GM12864 (cell line): ENCODE results near the gene COLQ.
A peak's percentile ranks its signal among the peaks of the same experiment; 100 is the strongest.
"Not testable (repeated sequence)": the region's sequence is repeated elsewhere in the genome, so short reads cannot be mapped to it uniquely, and the experiment has no call there.

ENCODE experiments used
- DNase-seq: peaks from one replicate; pipeline ENCODE4 v3.0.0-alpha.2; 2011; ENCODE audit warnings: low read depth
- H3K4me3 ChIP-seq: 2 replicates; pipeline ENCODE4 v1.5.1; 2011; ENCODE audit warnings: mild to moderate bottlenecking, low read depth, low read length, control low read depth
- TF ChIP-seq, protein P1 (sequence below): IDR thresholded peaks from 2 replicates; pipeline ENCODE4 v1.5.1; 2011; ENCODE audit warnings: low read depth, mild to moderate bottlenecking, moderate library complexity, low read length, control low read depth, inconsistent platforms; ENCODE audit errors: missing control alignments

COLQ gene

DNA sequence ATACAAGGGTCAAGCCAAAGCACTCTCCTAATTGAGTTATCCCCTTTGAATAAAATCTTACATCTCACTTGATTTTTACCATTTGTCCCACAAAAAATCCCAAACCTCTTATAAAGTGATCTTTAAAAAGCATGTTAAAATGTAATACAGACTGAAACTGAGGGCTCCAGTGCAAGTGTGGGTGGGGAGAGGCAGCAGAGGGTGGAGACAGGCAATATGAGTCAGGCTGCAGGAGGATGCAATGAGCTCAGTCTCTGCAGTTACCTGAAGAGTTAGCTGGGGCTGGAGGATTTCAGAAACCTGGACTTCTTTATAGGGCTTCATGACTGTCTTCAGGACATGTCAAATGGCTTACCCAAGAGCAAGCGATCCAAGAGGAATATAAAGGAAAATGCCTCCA is 14.2 kb upstream of the COLQ start:
- DNase-seq: no peak
- TF ChIP-seq, protein P1, sequence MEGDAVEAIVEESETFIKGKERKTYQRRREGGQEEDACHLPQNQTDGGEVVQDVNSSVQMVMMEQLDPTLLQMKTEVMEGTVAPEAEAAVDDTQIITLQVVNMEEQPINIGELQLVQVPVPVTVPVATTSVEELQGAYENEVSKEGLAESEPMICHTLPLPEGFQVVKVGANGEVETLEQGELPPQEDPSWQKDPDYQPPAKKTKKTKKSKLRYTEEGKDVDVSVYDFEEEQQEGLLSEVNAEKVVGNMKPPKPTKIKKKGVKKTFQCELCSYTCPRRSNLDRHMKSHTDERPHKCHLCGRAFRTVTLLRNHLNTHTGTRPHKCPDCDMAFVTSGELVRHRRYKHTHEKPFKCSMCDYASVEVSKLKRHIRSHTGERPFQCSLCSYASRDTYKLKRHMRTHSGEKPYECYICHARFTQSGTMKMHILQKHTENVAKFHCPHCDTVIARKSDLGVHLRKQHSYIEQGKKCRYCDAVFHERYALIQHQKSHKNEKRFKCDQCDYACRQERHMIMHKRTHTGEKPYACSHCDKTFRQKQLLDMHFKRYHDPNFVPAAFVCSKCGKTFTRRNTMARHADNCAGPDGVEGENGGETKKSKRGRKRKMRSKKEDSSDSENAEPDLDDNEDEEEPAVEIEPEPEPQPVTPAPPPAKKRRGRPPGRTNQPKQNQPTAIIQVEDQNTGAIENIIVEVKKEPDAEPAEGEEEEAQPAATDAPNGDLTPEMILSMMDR: no peak
- H3K4me3 ChIP-seq: no peak overlapping the region

DNA sequence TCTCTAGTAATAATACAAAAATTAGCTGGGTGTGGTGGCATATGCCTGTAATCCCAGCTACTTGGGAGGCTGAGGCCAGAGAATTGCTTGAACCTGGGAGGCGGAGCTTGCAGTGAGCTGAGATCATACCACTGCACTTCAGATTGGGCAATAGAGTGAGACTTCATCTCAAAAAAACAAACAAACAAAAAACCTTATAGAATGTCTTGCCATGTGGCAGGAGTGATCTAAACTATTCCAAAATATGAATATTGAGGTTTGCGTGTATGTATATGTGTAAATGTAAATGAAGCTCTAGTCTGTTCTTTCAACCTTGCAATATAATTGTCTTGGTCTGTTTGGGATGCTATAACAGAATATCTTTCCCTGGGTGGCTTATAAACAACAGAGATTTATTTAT is 11.1 kb upstream of the COLQ start:
- DNase-seq, H3K4me3 ChIP-seq: not testable (repeated sequence)

DNA sequence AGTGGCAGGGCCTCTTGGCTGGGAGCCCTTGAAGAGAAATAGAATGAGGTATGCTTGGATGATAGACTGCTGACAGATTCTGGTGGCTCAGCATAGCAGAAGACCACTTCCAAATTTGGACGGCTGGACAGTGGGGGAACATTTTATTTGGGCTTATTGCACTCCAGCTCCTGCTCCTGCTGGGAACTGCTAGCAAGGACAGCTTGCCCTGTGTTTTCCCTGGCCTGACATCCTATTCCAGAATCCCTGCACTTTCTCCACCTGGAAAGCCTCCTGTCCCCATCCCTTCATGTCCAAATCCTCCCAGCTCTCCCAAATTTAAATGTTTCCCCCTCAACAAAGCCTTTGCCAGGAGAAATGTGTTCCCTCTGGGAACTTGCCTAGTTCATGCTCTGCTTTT is 9.8 kb upstream of the COLQ start:
- DNase-seq: no peak
- TF ChIP-seq, protein P1: no peak
- no peak overlapping the region for H3K4me3 ChIP-seq

DNA sequence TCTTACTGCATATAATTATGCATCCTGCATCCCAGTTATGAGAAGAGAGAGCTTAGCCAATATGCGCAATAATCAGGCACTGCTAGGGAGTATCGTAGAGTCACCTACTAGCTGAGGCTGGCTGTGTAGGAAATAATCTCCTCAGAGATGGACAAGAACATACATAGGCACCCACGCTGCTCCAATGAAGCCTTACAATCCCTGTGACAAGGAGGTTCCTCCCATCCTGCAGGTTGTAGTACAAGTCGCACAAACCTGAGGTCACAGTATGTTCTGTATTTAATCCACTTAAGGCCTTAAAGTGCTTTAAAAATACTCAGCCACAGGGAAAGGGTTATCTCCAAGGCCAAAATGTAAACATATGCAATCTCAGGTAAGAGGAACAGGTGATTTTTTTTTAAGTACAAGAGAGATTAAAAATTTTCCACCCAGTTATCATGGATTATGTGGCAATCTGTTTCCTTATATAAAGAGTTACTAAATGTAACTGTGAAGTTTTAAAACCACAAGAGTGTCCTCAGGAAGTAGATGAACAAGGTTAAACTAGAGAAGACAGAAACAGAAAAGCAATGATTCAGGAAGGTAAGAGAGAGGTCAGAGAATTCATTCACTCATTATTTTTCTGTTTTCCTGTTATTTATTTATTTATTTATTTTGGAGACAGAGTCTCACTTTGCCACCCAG is 7.5 kb upstream of the COLQ start:
- no peak for DNase-seq
- TF ChIP-seq, protein P1: no peak

DNA sequence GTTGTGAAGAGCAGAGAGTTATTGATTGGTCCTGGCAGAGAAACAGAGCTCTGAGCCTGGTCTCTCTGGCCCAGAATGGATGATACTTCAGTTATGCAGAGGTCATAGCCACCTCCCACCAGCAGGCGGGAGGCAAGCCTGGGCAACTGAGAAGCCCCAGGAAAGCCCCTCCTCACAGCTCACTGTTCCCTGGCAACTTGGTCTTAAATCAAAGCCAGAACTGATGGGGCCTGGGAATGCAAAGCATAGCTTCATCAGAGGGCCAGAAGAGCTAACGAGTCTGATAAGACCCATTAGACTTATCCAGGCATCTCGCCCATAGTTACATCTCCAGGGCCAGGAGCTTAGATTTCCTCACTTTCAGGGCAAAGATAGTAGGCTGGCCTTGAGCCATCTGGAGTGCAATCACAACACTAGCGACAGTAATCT is 5.5 kb upstream of the COLQ start:
- TF ChIP-seq, protein P1: peak; percentile 60
- no peak for DNase-seq
- H3K4me3 ChIP-seq: no peak overlapping the region

More for the DNA sequence above, 7.5 kb upstream of the COLQ start:
- H3K4me3 ChIP-seq: no peak overlapping the region

DNA sequence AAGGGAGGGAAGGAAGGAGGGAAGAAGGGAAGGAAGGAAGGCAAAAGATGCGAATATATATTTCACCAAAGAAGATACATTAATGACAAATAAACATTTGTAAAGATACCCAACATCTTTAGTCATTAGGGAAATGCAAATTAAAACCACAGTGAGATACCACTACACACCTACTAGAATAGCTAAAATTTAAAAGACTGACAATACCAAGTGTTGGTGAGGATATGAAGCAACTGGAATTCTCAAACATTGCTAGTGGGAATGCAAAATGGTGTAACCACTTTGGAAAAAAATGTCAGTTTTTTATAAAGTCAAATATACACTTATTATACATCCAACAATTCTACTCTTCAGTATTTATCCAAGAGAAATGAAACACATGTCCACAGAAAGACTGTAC is 4.3 kb upstream of the COLQ start:
- TF ChIP-seq, protein P1: no peak
- H3K4me3 ChIP-seq: no peak overlapping the region
- DNase-seq: no peak

DNA sequence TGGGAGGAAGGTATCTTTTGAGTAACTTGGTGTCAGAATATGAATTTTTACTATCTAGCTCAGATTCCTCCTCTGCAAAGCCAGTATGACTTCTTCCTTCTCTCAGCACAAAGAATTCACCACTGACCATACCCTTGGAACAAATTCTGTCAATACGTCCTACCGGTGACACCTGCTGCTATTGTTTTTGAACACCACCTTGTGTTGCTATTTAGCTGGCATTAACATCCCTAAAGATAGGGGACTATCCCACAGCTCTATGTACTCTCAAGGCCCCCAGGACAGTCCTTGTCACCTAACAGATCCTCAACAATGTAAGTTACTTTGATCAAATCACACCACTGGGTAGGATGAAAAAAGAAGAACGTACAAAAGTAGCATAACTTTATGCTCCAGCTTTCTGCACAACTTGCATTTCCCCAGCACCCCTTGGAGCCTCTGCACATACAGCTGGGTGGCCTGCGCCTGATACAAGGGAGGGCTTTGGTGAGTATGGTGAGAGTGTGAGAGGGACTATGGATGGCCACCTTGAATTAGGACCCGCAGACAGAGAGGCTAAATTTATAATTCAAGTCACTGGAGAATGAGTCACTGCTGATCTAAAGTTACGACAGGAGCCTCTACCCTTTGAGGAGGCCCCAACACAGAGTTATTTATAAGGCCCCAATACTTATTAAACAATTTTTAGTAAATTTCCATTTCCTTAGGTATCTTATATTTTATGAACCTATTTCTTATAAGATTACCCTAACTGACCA is 2.3 kb upstream of the COLQ start:
- no peak for DNase-seq
- H3K4me3 ChIP-seq: no peak overlapping the region
- TF ChIP-seq, protein P1: no peak
